Stimulated activated CD8-positive, alpha-beta memory T cell treated with anti-CD3 and anti-CD28 coated beads, Interleukin-7, amount 100 ng/mL, for 48 hours (primary cell): Measurements from ENCODE around the gene HIBADH.
"Not testable (repeated sequence)": the region's sequence is repeated elsewhere in the genome, so short reads cannot be mapped to it uniquely, and the experiment has no call there.

Experiments used
- DNase-seq, 2 donors: peaks; one replicate each; pipeline ENCODE4 v3.0.0-alpha.2; 2020; ENCODE audit warnings: low read depth in 1 of 2; ENCODE audit errors: extremely low read depth in 1 of 2

Gene HIBADH

DNA sequence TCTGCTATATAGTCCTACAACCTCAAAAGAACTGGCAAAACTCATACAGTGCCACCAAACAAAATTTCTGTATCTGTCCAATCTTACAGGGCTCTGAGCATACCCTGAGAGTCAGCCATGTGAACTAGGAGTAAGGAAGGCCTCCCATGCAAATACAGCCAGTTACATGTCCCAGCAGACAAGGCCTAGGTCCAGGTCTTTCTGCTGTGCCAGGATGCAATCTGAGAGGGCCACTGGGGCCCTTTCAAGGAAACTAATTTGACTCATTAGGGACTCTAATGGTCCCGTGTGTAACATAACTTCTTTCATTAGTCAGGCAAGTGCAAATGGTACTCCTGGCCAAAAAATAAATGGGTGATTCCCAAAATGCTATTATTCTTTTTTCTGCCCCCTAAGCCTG, 17.9 kb upstream of the HIBADH start:
- no peak for DNase-seq

GRCh38 chr7:27678617-27679260, 16.1 kb upstream of the HIBADH start:
- no peak for DNase-seq

- DNase-seq: no peak
These were observed 15.4 kb upstream of the HIBADH start for GRCh38 chr7:27677912-27678612.

DNA sequence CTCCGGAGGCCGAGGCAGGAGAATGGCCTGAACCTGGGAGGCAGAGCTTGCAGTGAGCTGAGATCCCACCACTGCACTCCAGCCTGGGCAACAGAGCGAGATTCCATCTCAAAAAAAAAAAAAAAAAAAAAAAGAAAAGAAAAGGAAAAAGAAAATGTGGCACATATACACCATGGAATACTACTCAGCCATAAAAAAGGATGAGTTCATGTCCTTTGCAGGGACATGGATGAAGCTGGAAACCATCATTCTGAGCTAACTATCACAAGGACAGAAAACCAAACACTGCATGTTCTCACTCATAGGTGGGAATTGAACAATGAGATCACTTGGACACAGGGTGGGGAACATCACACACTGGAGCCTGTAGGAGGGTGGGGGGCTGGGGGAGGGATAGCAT, 11.4 kb upstream of the HIBADH start:
- DNase-seq: not testable (repeated sequence)

DNA sequence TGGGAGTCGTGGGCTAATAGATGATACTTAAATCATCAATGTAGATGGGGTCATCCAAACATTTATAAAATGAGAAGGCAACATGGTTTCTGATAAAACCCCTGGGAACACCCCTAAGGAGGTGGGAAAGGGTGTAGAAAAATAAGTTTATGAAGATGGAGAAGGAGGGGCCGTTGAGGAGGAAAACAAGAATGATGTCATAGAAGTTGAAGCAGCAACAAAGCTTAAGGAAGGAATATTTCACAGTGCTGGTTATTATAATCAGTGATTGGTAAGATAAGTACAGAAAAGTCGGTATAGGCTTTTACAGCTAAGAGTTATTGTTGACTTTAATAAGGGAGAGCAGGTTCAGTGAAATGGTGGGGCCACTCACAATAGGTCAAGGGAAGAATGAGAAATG, 9.0 kb upstream of the HIBADH start:
- no peak for DNase-seq

- DNase-seq: no peak
These were observed 8.0 kb upstream of the HIBADH start for GRCh38 chr7:27670676-27671075.

- DNase-seq: no peak
These were observed 7.5 kb upstream of the HIBADH start for GRCh38 chr7:27670177-27670576.

DNA sequence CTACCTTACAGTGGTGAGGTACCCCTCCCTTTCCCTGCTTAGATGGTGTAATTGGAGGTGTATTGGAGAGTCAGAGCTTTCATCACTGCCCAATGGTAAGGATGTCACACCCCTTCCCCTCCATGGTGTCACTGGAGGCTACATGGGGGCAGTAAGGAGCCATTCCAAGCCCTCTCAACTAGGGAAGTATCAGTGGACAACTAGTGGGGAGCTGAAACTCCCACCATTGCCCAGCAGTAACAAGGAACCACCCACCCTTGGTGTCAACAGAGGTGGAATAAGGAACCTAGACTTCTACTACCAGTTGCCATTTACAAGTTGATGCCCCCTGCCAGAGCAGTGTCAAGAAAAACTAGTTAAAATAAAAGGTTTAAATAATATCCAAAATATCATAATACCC, 2.8 kb upstream of the HIBADH start:
- DNase-seq: no peak

- DNase-seq: no peak
These were observed 1.3 kb upstream of the HIBADH start for GRCh38 chr7:27663989-27664331.

DNA sequence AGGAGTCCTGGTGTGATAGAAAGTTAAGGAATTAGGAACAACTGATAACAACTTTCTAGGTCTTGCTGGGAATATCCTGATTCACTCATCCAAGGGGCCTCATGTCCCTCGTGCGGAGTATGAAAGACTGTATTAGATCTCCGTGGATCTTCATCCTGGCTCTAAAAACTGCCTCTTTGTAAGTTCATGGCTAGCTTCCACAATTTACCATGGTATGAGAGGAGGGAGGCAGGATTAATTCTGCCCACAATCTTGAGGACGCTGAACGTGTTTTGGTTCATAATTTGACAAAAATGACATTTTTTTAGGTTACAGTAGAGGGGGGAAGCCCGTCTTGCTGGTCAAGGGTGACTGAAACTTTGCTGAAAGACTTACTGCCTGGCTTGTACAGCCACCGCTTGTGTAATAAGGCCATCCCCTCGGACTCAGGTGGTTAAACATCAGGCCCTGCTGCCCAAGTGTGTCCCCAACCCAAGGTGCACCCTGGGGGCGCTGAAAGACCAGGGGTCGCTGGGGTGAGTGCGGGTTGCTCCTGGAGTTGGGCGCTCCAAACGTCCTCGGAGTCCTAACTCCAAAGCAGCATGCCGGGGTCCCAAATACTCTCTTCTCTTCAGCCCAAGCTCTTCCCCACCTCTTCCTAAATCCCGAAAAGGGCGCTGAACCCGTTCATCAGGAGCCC, 733 bp downstream of the HIBADH start:
- no peak for DNase-seq

DNA sequence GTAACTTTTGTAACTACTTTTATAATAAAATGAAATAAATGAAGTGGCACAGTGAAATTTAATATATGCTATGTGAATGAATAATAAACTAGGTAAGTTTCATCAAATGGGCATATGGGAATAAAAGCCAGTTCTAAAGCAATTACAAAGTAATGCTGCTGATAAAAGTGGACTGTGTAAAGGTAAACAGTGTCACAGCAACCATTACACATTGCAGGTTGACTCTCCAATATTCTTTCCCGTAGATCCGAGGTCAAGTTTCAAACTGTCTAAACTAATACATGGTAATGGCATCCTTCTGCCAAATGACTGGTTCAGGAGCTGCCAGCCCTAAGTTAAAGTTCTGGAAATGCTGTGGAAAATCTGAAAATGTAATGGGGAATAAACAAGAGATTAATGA, 6.0 kb downstream of the HIBADH start:
- DNase-seq: no peak

- no peak for DNase-seq
These were observed 7.5 kb downstream of the HIBADH start for GRCh38 chr7:27655184-27655583.

- no peak for DNase-seq
These were observed 10.2 kb downstream of the HIBADH start for GRCh38 chr7:27652518-27652917.

DNA sequence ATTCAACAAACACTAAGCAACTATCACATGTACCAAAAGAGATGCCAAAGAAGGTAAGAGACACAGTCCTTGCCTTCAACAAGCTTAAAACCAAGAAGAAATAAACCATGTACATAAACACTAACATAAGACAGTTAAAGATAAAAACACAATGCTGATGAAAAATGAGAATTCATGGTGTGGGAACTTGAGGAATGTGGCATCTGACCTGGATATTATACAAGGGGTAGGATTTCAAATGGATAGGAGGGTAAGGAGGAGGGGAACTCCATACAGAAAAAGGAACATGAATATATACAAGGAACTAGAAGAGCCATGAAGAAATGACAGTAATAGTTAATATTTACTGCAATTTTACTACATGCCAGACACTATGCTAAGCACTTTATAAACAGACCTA, 11.0 kb downstream of the HIBADH start:
- DNase-seq: no peak

- no peak for DNase-seq
These were observed 12.4 kb downstream of the HIBADH start for GRCh38 chr7:27650283-27650682.

GRCh38 chr7:27647489-27647888, 15.2 kb downstream of the HIBADH start:
- DNase-seq: no peak

GRCh38 chr7:27647046-27647445, 15.6 kb downstream of the HIBADH start:
- no peak for DNase-seq

DNA sequence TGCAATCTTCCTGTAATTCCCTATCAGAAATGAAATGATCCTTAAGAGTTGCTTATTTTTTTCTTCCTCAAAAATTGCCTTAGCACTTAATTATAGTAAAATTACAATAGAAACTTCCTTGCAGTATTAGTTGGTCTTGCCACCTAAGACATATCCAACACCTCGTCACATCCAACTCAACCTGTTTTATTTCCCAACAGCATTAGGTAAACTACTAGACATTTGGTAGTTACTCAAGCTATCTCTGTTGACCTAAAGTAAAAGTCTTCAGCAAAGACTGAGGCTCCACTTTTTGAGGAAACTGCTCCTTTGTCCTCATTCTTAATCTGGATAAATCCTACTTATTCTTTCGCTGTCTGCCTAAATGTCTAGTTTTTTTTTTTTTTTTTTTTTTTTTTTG, 20.4 kb downstream of the HIBADH start:
- DNase-seq: no peak

GRCh38 chr7:27641581-27642230, 21.0 kb downstream of the HIBADH start:
- no peak for DNase-seq

GRCh38 chr7:27640884-27641574, 21.7 kb downstream of the HIBADH start:
- DNase-seq: no peak

- no peak for DNase-seq
These were observed 22.8 kb downstream of the HIBADH start for GRCh38 chr7:27639851-27640250.
